CD4-positive, alpha-beta T cell (primary cell): ENCODE results near the gene SLC25A47. TPM values are rescaled to one million over a fixed set of nuclear protein-coding genes. Genes with fewer than 3 reads are reported as not detected.

Experiments used
- ATAC-seq: fragments of 200-7000 bp; cut with Tn5 transposase; one replicate; pipeline ENCODE4 v1.10.0; 2022; ENCODE audit warnings: mild to moderate bottlenecking; ENCODE audit not compliant: poor library complexity
- CTCF ChIA-PET: fragments of 350-600 bp; sonication (Branson Sonifier 250); formaldehyde crosslinking; loops from one replicate; lab custom pipeline; 2021; ENCODE audit warnings: antibody characterized with exemption, inconsistent platforms; lab: Charles Lee
- POLR2A ChIA-PET: fragments of 350-600 bp; sonication (Branson Sonifier 250); formaldehyde crosslinking; loops from one replicate; lab custom pipeline; 2021; ENCODE audit warnings: antibody characterized with exemption, inconsistent platforms; lab: Charles Lee
- DNase-seq, 14 experiments: peaks; one replicate each; pipeline ENCODE4 v3.0.0-alpha.2; 2013 to 2020; ENCODE audit warnings: mixed read lengths in 2 of 14
- H3K27ac ChIP-seq, 2 donors: one replicate each; pipeline versions ENCODE4 v1.5.1 to v1.7.0; 2013; ENCODE audit warnings: low read length in 2 of 2, low read depth in 1 of 2, mild to moderate bottlenecking in 1 of 2
- H3K27me3 ChIP-seq, 2 experiments: 1 replicate in 1 of 2; 2 replicates in 1 of 2; pipeline versions ENCODE4 v1.6.1 to v1.7.0; 2013; ENCODE audit warnings: low read length in 2 of 2, control low read depth in 1 of 2, mild to moderate bottlenecking in 1 of 2, moderate library complexity in 1 of 2; ENCODE audit not compliant: insufficient read depth in 2 of 2, control insufficient read depth in 1 of 2
- H3K36me3 ChIP-seq: one replicate; pipeline ENCODE4 v1.6.1; 2013; ENCODE audit warnings: low read length, control low read depth; ENCODE audit not compliant: insufficient read depth
- H3K4me1 ChIP-seq: one replicate; pipeline ENCODE4 v1.6.1; 2013; ENCODE audit warnings: low read length, control low read depth; ENCODE audit not compliant: insufficient read depth
- H3K4me3 ChIP-seq: one replicate; pipeline ENCODE4 v1.5.1; 2013; ENCODE audit warnings: mild to moderate bottlenecking, low read length, moderate library complexity
- H3K9me3 ChIP-seq, 2 experiments: 1 replicate in 1 of 2; 2 replicates in 1 of 2; pipeline versions ENCODE4 v1.6.1 to v1.7.0; 2013; ENCODE audit warnings: low read length in 2 of 2, mild to moderate bottlenecking in 2 of 2, control low read depth in 1 of 2, moderate library complexity in 1 of 2; ENCODE audit not compliant: control insufficient read depth in 1 of 2, insufficient read depth in 1 of 2
- H3K27ac Mint-ChIP-seq: one replicate; pipeline ENCODE4 v1.8.0; 2020; ENCODE audit warnings: mixed read lengths
- H3K27me3 Mint-ChIP-seq: one replicate; pipeline ENCODE4 v1.8.0; 2021; ENCODE audit warnings: mixed read lengths
- H3K36me3 Mint-ChIP-seq: one replicate; pipeline ENCODE4 v1.8.0; 2021; ENCODE audit warnings: low read depth, mixed read lengths
- H3K4me1 Mint-ChIP-seq: one replicate; pipeline ENCODE4 v1.8.0; 2021; ENCODE audit warnings: low read depth, mixed read lengths
- H3K4me3 Mint-ChIP-seq: one replicate; pipeline ENCODE4 v1.8.0; 2020; ENCODE audit warnings: mild to moderate bottlenecking, mixed read lengths
- H3K9me3 Mint-ChIP-seq: one replicate; pipeline ENCODE4 v1.8.0; 2020; ENCODE audit warnings: mixed read lengths
- intact Hi-C, 2 experiments: fragments of 100-400 bp; cut with DNase I in 1 of 2; cut with micrococcal nuclease in 1 of 2; formaldehyde crosslinking; loops; one replicate each; pipeline versions ENCODE4 v1.15.1 to v1.9.0; 2023 to 2025; cut with DNase I, micrococcal nuclease
- total RNA-seq, 174 experiments: library from RNA in 2 of 174; stranded (reverse) in 2 of 174; gene quantifications; one replicate each; pipeline ENCODE4 v1.2.3 and lab custom pipeline; 2021 to 2026
- TF ChIP-seq, protein P1 (sequence below): fragments of 200-600 bp; IDR thresholded peaks from one replicate; pipeline ENCODE4 v1.8.0; 2022; ENCODE audit warnings: antibody characterized with exemption, mild to moderate bottlenecking

SLC25A47 gene
- total RNA-seq, 2 experiments from 2014 or later = not detected

- H3K36me3 Mint-ChIP-seq = no peaks in the 10 kb centered on the region
- ChIA-PET CTCF (interaction anchor here (0.6 to 1.7 kb wide), 3 partner anchors 19 to 155 kb away, joined by 3 to 8 read pairs (median 5); no protein-coding TSS in a partner anchor), POLR2A (no interaction called here)
- peaks cover 4 to 6% of the 10 kb centered on the region in 2 experiments for H3K27me3 ChIP-seq
- H3K9me3 Mint-ChIP-seq = no peaks in the 10 kb centered on the region
- H3K27ac Mint-ChIP-seq = no peak overlapping the region
- no peaks in the 10 kb centered on the region for H3K9me3 ChIP-seq
- TF ChIP-seq, protein P1, sequence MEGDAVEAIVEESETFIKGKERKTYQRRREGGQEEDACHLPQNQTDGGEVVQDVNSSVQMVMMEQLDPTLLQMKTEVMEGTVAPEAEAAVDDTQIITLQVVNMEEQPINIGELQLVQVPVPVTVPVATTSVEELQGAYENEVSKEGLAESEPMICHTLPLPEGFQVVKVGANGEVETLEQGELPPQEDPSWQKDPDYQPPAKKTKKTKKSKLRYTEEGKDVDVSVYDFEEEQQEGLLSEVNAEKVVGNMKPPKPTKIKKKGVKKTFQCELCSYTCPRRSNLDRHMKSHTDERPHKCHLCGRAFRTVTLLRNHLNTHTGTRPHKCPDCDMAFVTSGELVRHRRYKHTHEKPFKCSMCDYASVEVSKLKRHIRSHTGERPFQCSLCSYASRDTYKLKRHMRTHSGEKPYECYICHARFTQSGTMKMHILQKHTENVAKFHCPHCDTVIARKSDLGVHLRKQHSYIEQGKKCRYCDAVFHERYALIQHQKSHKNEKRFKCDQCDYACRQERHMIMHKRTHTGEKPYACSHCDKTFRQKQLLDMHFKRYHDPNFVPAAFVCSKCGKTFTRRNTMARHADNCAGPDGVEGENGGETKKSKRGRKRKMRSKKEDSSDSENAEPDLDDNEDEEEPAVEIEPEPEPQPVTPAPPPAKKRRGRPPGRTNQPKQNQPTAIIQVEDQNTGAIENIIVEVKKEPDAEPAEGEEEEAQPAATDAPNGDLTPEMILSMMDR = no peak
- H3K27ac ChIP-seq = no peak overlapping the region
- intact Hi-C loops = loop anchor here in 1 of 2 experiments (5.0 kb wide), 1 partner anchor 67 kb away; no protein-coding TSS in a partner anchor
- peaks cover 29% of the 10 kb centered on the region for H3K4me1 ChIP-seq
- DNase-seq = peak in 3 of 14 experiments; percentile 21 to 58 (median 39)
- H3K27me3 Mint-ChIP-seq = peaks cover 10% of the 10 kb centered on the region
- H3K4me3 Mint-ChIP-seq = peak overlapping the region; percentile 93
- peaks cover 9% of the 10 kb centered on the region for H3K4me1 Mint-ChIP-seq
- no peak for ATAC-seq
- peak overlapping the region; percentile 57 for H3K4me3 ChIP-seq
- no peaks in the 10 kb centered on the region for H3K36me3 ChIP-seq
These were observed 18.3 kb upstream of the SLC25A47 start for GRCh38 chr14:100304825-100305323.

DNA sequence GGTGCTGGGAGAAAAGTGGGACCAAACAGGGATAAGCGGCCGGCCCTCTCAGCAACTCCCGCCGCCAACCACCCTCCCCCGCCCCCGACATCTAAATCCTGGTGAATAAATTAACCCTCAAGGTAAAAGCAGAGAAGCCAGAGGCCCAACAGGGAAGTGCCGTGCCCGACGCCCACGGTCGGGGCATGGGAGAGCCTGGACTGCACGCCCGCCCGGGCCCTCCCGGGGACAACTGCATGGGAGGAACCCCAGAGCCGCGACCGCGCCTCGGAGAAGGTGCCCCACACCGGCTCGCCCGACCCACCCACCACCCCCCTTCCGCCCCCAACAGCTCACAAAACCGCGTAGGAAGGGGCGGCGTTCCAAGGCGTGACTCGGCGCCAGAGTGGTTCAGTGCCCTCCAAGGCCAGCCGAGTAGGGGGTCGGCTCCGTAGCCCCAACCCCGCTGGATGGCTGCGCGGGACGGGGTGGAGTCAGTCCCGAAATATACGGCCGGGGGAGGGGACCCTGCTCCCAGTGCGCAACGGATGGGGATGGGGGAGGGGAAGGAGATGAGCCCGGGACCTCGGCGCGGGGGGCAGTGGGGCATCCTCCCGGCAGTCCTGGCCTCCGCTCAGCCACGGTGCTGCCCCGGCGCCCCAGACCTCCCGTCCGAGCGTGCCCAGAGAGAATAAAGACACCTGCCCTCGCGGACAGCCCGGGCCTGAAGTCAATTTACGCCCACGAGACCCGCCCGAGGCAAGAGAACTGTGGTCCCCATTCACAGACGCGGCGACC lies 17.6 kb upstream of the SLC25A47 start:
- Mint-ChIP-seq H3K4me1 (peaks cover 9% of the 10 kb centered on the region), H3K36me3 (no peaks in the 10 kb centered on the region), H3K27me3 (peaks cover 10% of the 10 kb centered on the region), H3K9me3 (no peaks in the 10 kb centered on the region), H3K27ac (no peak overlapping the region), H3K4me3 (peak overlapping the region; percentile 93)
- Histone ChIP-seq H3K27ac (no peak overlapping the region), H3K4me3 (peak overlapping the region; percentile 57), H3K27me3 (peaks cover 4 to 6% of the 10 kb centered on the region in 2 experiments), H3K4me1 (peaks cover 29% of the 10 kb centered on the region), H3K36me3 (no peaks in the 10 kb centered on the region), H3K9me3 (no peaks in the 10 kb centered on the region)
- CTCF ChIA-PET = interaction anchor here (0.6 to 1.7 kb wide), 3 partner anchors 20 to 154 kb away, joined by 3 to 8 read pairs (median 5); no protein-coding TSS in a partner anchor
- POLR2A ChIA-PET = no interaction called here
- intact Hi-C loops = loop anchor here in 1 of 2 experiments (5.0 kb wide), 1 partner anchor 67 kb away; no protein-coding TSS in a partner anchor
- peak; percentile 27 for ATAC-seq
- peak in 9 of 14 experiments; percentile 34 to 72 (median 56) for DNase-seq
- TF ChIP-seq, protein P1 = no peak

DNA sequence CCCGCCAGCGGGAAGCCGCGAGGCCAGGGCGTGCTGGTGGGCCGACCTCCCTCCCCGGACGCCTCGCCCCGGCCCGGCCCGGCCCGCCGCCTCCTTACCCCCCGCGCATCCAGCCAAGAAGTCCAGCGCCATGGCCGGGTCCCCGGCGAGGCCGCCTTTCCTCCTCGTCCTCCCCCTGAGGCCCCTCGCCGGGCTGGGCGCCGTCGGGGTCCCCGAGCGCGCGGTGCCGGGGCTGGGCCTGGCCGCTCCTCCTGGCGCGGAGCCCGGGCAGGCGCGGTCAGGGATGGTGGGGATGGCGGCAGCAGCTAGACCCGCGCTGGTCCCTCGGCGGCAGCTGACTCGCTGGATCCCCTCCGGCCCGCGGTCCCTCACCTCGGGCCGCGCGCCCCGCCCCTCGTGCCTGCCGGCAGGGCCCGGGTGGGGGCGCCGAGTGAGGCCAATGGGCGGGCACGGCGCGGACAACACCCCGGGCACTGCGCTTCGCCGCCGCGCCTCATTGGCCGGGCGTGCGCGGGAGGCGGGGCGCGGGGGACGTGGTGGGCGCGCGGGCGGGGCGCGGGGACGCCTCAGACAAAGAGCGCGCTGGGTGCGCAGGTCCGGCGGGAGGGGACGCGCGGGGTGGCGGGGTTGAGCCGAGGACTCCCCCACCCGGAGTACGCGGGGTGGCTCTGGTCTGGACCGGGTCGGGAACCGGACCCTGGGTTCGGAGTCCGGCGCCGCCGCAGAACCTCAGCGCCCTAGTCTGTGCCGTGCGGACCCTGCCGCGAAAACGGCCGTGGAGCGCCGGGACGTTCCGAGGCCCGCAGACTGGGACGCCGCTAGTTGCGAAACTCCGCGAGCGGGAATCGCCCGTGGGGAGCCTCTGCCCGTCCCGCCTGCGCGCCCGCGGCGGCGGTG lies 16.8 kb upstream of the SLC25A47 start, which contains the start of gene SLC25A29:
SLC25A29 (minus strand) TSS at position 344 of the 897 bp plus-strand sequence; CDS start at position 132, 212 bp downstream.
- Mint-ChIP-seq H3K4me1 (peaks cover 9% of the 10 kb centered on the region), H3K27me3 (peaks cover 10% of the 10 kb centered on the region), H3K27ac (no peak within 1 kb of the TSS), H3K9me3 (no peaks in the 10 kb centered on the region), H3K4me3 (peak within 1 kb of the TSS; percentile 93), H3K36me3 (no peaks in the 10 kb centered on the region)
- CTCF ChIA-PET = interaction anchor here (1.7 kb wide), 1 partner anchor 21 kb away, joined by 8 read pairs; no protein-coding TSS in a partner anchor
- Histone ChIP-seq H3K4me3 (peak within 1 kb of the TSS; percentile 57), H3K4me1 (peaks cover 29% of the 10 kb centered on the region), H3K36me3 (no peaks in the 10 kb centered on the region), H3K27me3 (peaks cover 4 to 6% of the 10 kb centered on the region in 2 experiments), H3K9me3 (no peaks in the 10 kb centered on the region), H3K27ac (no peak within 1 kb of the TSS)
- peak; percentile 25 to 84 (median 68) for DNase-seq
- TF ChIP-seq, protein P1 = no peak
- intact Hi-C loops = loop anchor here in 1 of 2 experiments (5.0 kb wide), 1 partner anchor 66 kb away; no protein-coding TSS in a partner anchor
- ATAC-seq = peak; percentile 76
- POLR2A ChIA-PET = no interaction called here
